HL-60 (cell line): Measurements from ENCODE around the gene RASSF5.
A peak's percentile ranks its signal among the peaks of the same experiment; 100 is the strongest.

Source experiments
- DNase-seq, 2 experiments: peaks; one replicate each; pipeline ENCODE4 v3.0.0-alpha.2; 2010 to 2020; ENCODE audit warnings: low read depth in 1 of 2, low spot score in 1 of 2
- H3K27ac ChIP-seq: fragments of 250-450 bp; sonication (Bioruptor Pico); replicated peaks from 2 replicates; pipeline ENCODE4 v1.5.1; 2020; ENCODE audit warnings: mild to moderate bottlenecking, moderate library complexity
- H3K27me3 ChIP-seq: fragments of 250-450 bp; sonication (Bioruptor Pico); 2 replicates; pipeline ENCODE4 v1.5.1; 2021; ENCODE audit warnings: mild to moderate bottlenecking, moderate library complexity; ENCODE audit not compliant: insufficient read depth, poor library complexity, severe bottlenecking
- H3K4me3 ChIP-seq: replicated peaks from 2 replicates; pipeline ENCODE4 v1.5.1; 2011; ENCODE audit warnings: mild to moderate bottlenecking, control low read depth, low read length; ENCODE audit not compliant: insufficient read depth
- GABPA ChIP-seq: IDR thresholded peaks from 2 replicates; pipeline ENCODE4 v1.6.1; 2012; ENCODE audit warnings: low read depth
- POLR2AphosphoS5 ChIP-seq: IDR thresholded peaks from 2 replicates; pipeline ENCODE4 v1.6.1; 2012; ENCODE audit warnings: low read depth
- REST ChIP-seq: IDR thresholded peaks from 2 replicates; pipeline ENCODE4 v1.6.1; 2012; ENCODE audit warnings: low read depth; ENCODE audit not compliant: insufficient replicate concordance
- SPI1 ChIP-seq: IDR thresholded peaks from 2 replicates; pipeline ENCODE4 v1.6.1; 2012; ENCODE audit warnings: low read depth, mild to moderate bottlenecking, borderline replicate concordance
- TF ChIP-seq, protein P1 (sequence below): IDR thresholded peaks from one replicate; pipeline ENCODE4 v1.5.1; 2011; ENCODE audit warnings: low read length, control low read depth, inconsistent platforms; ENCODE audit not compliant: insufficient read depth

RASSF5 gene

DNA sequence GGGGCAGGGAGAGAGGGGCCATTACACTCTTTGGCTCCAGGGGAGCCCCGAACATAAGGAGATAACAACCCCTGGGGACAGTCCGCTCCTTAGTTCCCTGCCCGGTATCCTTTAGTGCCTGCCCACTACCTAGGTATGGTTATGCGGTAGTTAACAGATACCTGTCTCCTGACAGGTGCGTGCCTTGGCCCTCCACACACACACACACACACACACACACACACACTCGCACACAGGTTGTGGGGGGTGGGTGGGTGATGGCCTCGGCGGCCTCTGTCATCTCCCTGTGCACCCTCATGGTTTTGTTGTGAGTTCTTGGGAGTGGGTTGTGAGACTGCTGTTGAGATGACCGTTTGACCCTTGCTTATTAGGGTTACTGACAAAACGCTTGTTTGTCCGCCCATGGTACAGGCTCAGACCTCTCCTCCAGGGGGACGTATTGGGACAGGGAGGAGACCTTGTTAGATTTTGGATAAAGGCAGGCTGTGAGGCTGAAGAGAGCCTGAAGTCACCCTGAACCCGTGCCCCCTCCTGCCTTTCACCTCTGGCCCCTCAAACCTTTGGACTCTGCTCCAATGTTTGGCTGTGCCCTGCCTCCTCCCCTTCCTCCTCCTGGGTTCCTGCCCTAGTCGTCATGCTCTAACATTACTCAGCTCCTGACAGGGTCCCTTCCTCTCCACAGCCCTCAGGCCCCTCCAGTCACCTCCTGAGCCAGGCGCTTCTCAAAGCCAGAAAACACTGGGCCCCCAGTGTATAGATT, 979 bp downstream of the RASSF5 start:
- DNase-seq, result no peak
- Histone ChIP-seq H3K27me3 (peaks cover 15% of the 10 kb centered on the region), H3K4me3 (peak overlapping the region; percentile 44), H3K27ac (no peak overlapping the region)
- TF ChIP-seq, protein P1, sequence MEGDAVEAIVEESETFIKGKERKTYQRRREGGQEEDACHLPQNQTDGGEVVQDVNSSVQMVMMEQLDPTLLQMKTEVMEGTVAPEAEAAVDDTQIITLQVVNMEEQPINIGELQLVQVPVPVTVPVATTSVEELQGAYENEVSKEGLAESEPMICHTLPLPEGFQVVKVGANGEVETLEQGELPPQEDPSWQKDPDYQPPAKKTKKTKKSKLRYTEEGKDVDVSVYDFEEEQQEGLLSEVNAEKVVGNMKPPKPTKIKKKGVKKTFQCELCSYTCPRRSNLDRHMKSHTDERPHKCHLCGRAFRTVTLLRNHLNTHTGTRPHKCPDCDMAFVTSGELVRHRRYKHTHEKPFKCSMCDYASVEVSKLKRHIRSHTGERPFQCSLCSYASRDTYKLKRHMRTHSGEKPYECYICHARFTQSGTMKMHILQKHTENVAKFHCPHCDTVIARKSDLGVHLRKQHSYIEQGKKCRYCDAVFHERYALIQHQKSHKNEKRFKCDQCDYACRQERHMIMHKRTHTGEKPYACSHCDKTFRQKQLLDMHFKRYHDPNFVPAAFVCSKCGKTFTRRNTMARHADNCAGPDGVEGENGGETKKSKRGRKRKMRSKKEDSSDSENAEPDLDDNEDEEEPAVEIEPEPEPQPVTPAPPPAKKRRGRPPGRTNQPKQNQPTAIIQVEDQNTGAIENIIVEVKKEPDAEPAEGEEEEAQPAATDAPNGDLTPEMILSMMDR, result no peak
- no peak for TF ChIP-seq POLR2AphosphoS5

- no peak for TF ChIP-seq SPI1
- no peak for TF ChIP-seq REST
- TF ChIP-seq POLR2AphosphoS5, result no peak
- TF ChIP-seq GABPA, result no peak
- TF ChIP-seq, protein P1, result no peak
- H3K27ac ChIP-seq, result no peak overlapping the region
- no peak for DNase-seq
- H3K4me3 ChIP-seq, result no peak overlapping the region
- H3K27me3 ChIP-seq, result peaks cover 15% of the 10 kb centered on the region
These were observed 1.6 kb downstream of the RASSF5 start for GRCh38 chr1:206508956-206509355.

DNA sequence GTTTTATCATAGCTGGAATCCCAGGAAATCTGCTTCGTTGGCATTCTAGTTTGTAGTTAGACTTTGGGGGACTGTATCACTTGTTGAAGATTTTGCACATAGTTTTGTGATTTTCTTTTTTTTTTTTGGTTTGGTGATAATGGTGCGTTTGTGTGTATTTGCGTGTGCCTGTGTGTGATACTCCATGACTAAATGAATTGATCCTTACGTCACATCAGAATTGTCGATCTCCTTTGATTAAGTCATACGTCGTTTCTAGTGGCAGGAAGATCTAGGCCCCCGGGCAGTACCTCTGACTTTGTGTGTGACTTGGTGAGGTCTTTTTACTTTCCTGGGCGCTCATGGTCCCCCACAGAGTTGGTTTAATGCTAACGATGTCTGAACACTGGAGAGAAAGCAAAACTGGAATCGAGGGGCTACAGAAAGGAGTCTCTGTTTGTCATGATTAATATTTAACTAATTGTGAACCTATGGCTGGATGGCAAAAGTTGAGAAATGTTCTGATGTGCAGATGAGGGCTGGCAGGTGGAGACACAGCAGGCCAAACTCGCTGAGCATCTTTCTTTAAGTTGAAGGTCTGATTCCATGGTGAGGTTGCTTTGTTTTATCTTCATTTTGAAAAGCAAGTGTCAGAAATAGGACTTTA, 2.4 kb downstream of the RASSF5 start:
- TF ChIP-seq POLR2AphosphoS5 (no peak), REST (no peak), SPI1 (no peak), GABPA (no peak)
- TF ChIP-seq, protein P1, result no peak
- peaks cover 15% of the 10 kb centered on the region for H3K27me3 ChIP-seq

GRCh38 chr1:206510371-206510770, 3.0 kb downstream of the RASSF5 start:
- peaks cover 15% of the 10 kb centered on the region for H3K27me3 ChIP-seq

More for the DNA sequence above, 2.4 kb downstream of the RASSF5 start:
- no peak overlapping the region for H3K27ac ChIP-seq
- no peak for DNase-seq
- H3K4me3 ChIP-seq, result no peak overlapping the region

More at GRCh38 chr1:206510371-206510770, 3.0 kb downstream of the RASSF5 start:
- Histone ChIP-seq H3K27ac (no peak overlapping the region), H3K4me3 (no peak overlapping the region)
- DNase-seq, result no peak
- TF ChIP-seq REST (no peak), GABPA (no peak), POLR2AphosphoS5 (no peak), SPI1 (no peak)
- TF ChIP-seq, protein P1, result no peak
